Caco-2 (cell line): ENCODE data around the gene CALCB. TPM values are rescaled to one million over a fixed set of nuclear protein-coding genes. Genes with fewer than 3 reads are reported as not detected.

Experiments
- BruUV-seq: library from RNA; stranded (reverse); fragments of 400-500 nt; replicated peaks from 2 replicates; lab custom pipeline; 2021; lab: Mats Ljungman, UMichigan
- CTCF ChIA-PET: fragments of 300-600 bp; sonication (Branson Sonifier 250); formaldehyde crosslinking; loops from one replicate; lab custom pipeline; 2022; ENCODE audit warnings: antibody characterized with exemption; lab: Charles Lee
- POLR2A ChIA-PET: fragments of 300-600 bp; sonication (Branson Sonifier 250); formaldehyde crosslinking; loops from one replicate; lab custom pipeline; 2022; ENCODE audit warnings: antibody characterized with exemption; lab: Charles Lee
- DNase-seq, 2 experiments: peaks; one replicate each; pipeline versions ENCODE4 v3.0.0 to v3.0.0-alpha.2; 2020 to 2022
- H3K27me3 ChIP-seq: replicated peaks from 2 replicates; pipeline ENCODE4 v1.6.0; 2011; ENCODE audit warnings: low read length; ENCODE audit not compliant: control insufficient read depth, insufficient read depth
- H3K36me3 ChIP-seq: 2 replicates; pipeline ENCODE4 v1.5.1; 2011; ENCODE audit warnings: low read length; ENCODE audit not compliant: control insufficient read depth, insufficient read depth
- H3K4me1 ChIP-seq: fragments of 250-450 bp; sonication (Bioruptor Pico); 2 replicates; pipeline ENCODE4 v1.5.1; 2020; ENCODE audit warnings: mild to moderate bottlenecking
- H3K4me3 ChIP-seq: 2 replicates; pipeline ENCODE4 v1.5.1; 2011; ENCODE audit warnings: low read depth, mild to moderate bottlenecking, control low read depth, low read length
- H3K9me3 ChIP-seq: fragments of 250-450 bp; sonication (Bioruptor Pico); 2 replicates; pipeline ENCODE4 v1.5.1; 2020; ENCODE audit warnings: mild to moderate bottlenecking, moderate library complexity
- H3K27ac Mint-ChIP-seq: one replicate; pipeline ENCODE4 v1.8.0; 2022; ENCODE audit warnings: mixed read lengths; ENCODE audit not compliant: unreplicated experiment
- H3K27me3 Mint-ChIP-seq: one replicate; pipeline ENCODE4 v1.8.0; 2022; ENCODE audit warnings: mixed read lengths; ENCODE audit not compliant: insufficient read depth, unreplicated experiment
- H3K36me3 Mint-ChIP-seq: one replicate; pipeline ENCODE4 v1.8.0; 2022; ENCODE audit warnings: mild to moderate bottlenecking, mixed read lengths; ENCODE audit not compliant: insufficient read depth, unreplicated experiment
- H3K4me1 Mint-ChIP-seq: one replicate; pipeline ENCODE4 v1.8.0; 2022; ENCODE audit warnings: low read depth, mixed read lengths; ENCODE audit not compliant: unreplicated experiment
- H3K4me3 Mint-ChIP-seq: one replicate; pipeline ENCODE4 v1.8.0; 2022; ENCODE audit warnings: mild to moderate bottlenecking, moderate library complexity, mixed read lengths; ENCODE audit not compliant: unreplicated experiment
- H3K9me3 Mint-ChIP-seq: one replicate; pipeline ENCODE4 v1.8.0; 2022; ENCODE audit warnings: mixed read lengths; ENCODE audit not compliant: unreplicated experiment
- CTCF ChIP-seq, 2 experiments: fragments of 200-600 bp in 1 of 2; IDR thresholded peaks; 1 replicate in 1 of 2; 2 replicates in 1 of 2; pipeline versions ENCODE4 v1.5.1 to v1.8.0; 2011 to 2022; ENCODE audit warnings: antibody characterized with exemption in 1 of 2, control low read depth in 1 of 2, inconsistent platforms in 1 of 2, low read depth in 1 of 2, low read length in 1 of 2, mild to moderate bottlenecking in 1 of 2, moderate library complexity in 1 of 2; ENCODE audit not compliant: insufficient read depth in 1 of 2, severe bottlenecking in 1 of 2, unreplicated experiment in 1 of 2
- intact Hi-C: fragments of 100-400 bp; cut with micrococcal nuclease; formaldehyde crosslinking; loops from one replicate; pipeline ENCODE4 v1.10.0; 2022; ENCODE audit not compliant: unreplicated experiment
- total RNA-seq: library from RNA; stranded (reverse); gene quantifications from 2 replicates; pipeline ENCODE4 v1.2.3, GENCODE V29; 2022

Gene CALCB
- total RNA-seq, 1 experiment from 2014 or later: not detected

GRCh38 chr11:15093432-15093831, 20.0 kb downstream of the CALCB start:
- CTCF ChIA-PET: no interaction called here
- Histone ChIP-seq H3K4me3 (no peak overlapping the region), H3K27me3 (no peaks in the 10 kb centered on the region), H3K4me1 (no peaks in the 10 kb centered on the region), H3K36me3 (no peaks in the 10 kb centered on the region), H3K9me3 (no peaks in the 10 kb centered on the region)
- H3K9me3 Mint-ChIP-seq: no peaks in the 10 kb centered on the region
- BruUV-seq: no TSS peak
- H3K36me3 Mint-ChIP-seq: no peaks in the 10 kb centered on the region
- DNase-seq: no peak
- intact Hi-C loops: no loop called here
- no peak for TF ChIP-seq CTCF (IDR thresholded peaks at IDR 0.05; ENCODE audit: insufficient read depth in 1 of 2, low read depth in 1 of 2, low read length in 1 of 2, severe bottlenecking in 1 of 2, unreplicated experiment in 1 of 2)
- POLR2A ChIA-PET: no interaction called here
- H3K27ac Mint-ChIP-seq: no peak overlapping the region
- H3K4me3 Mint-ChIP-seq: no peak overlapping the region
- peaks cover 13% of the 10 kb centered on the region for H3K27me3 Mint-ChIP-seq
- H3K4me1 Mint-ChIP-seq: no peaks in the 10 kb centered on the region

- no TSS peak for BruUV-seq
- Mint-ChIP-seq H3K27me3 (peaks cover 13% of the 10 kb centered on the region), H3K4me3 (no peak overlapping the region), H3K4me1 (no peaks in the 10 kb centered on the region), H3K27ac (no peak overlapping the region), H3K36me3 (no peaks in the 10 kb centered on the region), H3K9me3 (no peaks in the 10 kb centered on the region)
- H3K27me3 ChIP-seq: no peaks in the 10 kb centered on the region
- CTCF ChIA-PET: interaction anchor here (0.6 kb wide), 1 partner anchor 795 kb away, joined by 3 read pairs; no protein-coding TSS in a partner anchor
- DNase-seq: no peak
- H3K36me3 ChIP-seq: no peaks in the 10 kb centered on the region
- intact Hi-C loops: no loop called here
- POLR2A ChIA-PET: no interaction called here
- H3K4me3 ChIP-seq: no peak overlapping the region
- H3K9me3 ChIP-seq: no peaks in the 10 kb centered on the region
- no peak for TF ChIP-seq CTCF (IDR thresholded peaks at IDR 0.05; ENCODE audit: insufficient read depth in 1 of 2, low read depth in 1 of 2, low read length in 1 of 2, severe bottlenecking in 1 of 2, unreplicated experiment in 1 of 2)
- H3K4me1 ChIP-seq: no peaks in the 10 kb centered on the region
These were observed 22.4 kb downstream of the CALCB start for GRCh38 chr11:15095736-15096228.

- TF ChIP-seq CTCF (IDR thresholded peaks at IDR 0.05; ENCODE audit: insufficient read depth in 1 of 2, low read depth in 1 of 2, low read length in 1 of 2, severe bottlenecking in 1 of 2, unreplicated experiment in 1 of 2): no peak
- no peaks in the 10 kb centered on the region for H3K4me1 Mint-ChIP-seq
- peaks cover 13% of the 10 kb centered on the region for H3K27me3 Mint-ChIP-seq
- BruUV-seq: no TSS peak
- no peak for DNase-seq
- no peaks in the 10 kb centered on the region for H3K9me3 ChIP-seq
- H3K36me3 Mint-ChIP-seq: no peaks in the 10 kb centered on the region
- no peaks in the 10 kb centered on the region for H3K4me1 ChIP-seq
- no peaks in the 10 kb centered on the region for H3K9me3 Mint-ChIP-seq
- no peaks in the 10 kb centered on the region for H3K27me3 ChIP-seq
- intact Hi-C loops: no loop called here
- H3K27ac Mint-ChIP-seq: no peak overlapping the region
- H3K36me3 ChIP-seq: no peaks in the 10 kb centered on the region
- CTCF ChIA-PET: no interaction called here
- H3K4me3 ChIP-seq: no peak overlapping the region
- H3K4me3 Mint-ChIP-seq: no peak overlapping the region
- POLR2A ChIA-PET: no interaction called here
These were observed 24.0 kb downstream of the CALCB start for GRCh38 chr11:15097411-15097810.
